CMK (cell line): ENCODE data around the gene ALDH3B2.
A peak's percentile ranks its signal among the peaks of the same experiment; 100 is the strongest.
"Not testable (repeated sequence)": the region's sequence is repeated elsewhere in the genome, so short reads cannot be mapped to it uniquely, and the experiment has no call there.

Source experiments
- DNase-seq: peaks from one replicate; pipeline ENCODE4 v3.0.0-alpha.2; 2010; ENCODE audit warnings: low read depth

Gene ALDH3B2

GRCh38 chr11:67629386-67630227, 44.8 kb downstream of the ALDH3B2 start, which contains the start of gene NUDT8:
TSS of gene NUDT8 (minus strand) at chr11:67629937. CDS start at chr11:67629911, 26 bp downstream.
- peak; percentile 67 for DNase-seq

GRCh38 chr11:67628710-67629385, 45.6 kb downstream of the ALDH3B2 start:
- no peak for DNase-seq

- DNase-seq, result no peak
Measured at GRCh38 chr11:67627812-67628624, 46.4 kb downstream of the ALDH3B2 start.

GRCh38 chr11:67627441-67627811, 47.0 kb downstream of the ALDH3B2 start:
- DNase-seq, result no peak

DNA sequence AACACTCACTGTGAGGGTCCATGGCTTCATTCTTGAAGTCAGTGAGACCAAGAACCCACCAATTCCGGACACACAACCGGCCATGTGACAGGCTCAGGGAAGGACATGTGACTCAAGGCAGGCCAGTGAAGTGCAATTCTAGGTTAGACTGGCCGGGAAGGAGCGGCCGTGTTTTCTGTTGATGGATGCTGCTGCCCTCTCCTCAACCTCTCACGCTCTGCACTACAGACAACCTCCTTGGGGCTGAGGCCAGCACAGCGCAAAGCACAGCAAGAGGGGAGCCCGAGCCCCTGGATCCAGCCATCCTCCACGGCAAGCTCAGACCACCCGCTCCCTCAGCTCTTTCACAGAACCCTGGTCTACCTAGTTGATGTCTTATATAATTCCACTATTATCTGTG, 47.5 kb downstream of the ALDH3B2 start:
- DNase-seq, result no peak

- not testable (repeated sequence) for DNase-seq
Measured at GRCh38 chr11:67626131-67626833, 48.1 kb downstream of the ALDH3B2 start.

DNA sequence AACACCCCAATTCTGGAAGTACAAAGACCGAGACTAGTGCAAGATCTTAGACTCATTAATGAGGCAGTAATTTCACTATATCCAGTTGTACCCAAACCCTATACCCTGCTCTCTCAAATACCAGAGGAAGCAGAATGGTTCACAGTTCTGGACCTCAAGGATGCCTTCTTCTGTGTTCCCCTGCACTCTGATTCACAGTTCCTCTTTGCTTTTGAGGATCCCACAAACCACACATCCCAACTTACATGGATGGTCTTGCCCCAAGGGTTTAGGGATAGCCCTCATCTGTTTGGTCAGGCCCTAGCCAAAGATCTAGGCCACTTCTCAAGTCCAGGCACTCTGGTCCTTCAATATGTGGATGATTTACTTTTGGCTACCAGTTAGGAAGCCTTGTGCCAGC, 50.6 kb downstream of the ALDH3B2 start:
- not testable (repeated sequence) for DNase-seq

DNA sequence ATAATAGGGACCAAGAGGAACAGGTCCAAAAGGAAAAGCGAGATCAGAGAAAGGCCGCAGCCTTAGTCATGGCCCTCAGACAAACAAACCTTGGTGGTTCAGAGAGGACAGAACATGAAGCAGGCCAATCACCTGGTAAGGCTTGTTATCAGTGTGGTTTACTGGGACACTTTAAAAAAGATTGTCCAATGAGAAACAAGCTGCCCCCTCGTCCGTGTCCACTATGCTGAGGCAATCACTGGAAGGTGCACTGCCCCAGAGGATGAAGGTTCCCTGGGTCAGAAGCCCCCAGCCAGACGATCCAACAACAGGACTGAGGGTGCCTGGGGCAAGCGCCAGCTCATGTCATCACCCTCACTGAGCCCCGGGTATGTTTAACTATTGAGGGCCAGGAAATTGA, 51.5 kb downstream of the ALDH3B2 start:
- DNase-seq, result not testable (repeated sequence)

GRCh38 chr11:67621928-67622327, 52.5 kb downstream of the ALDH3B2 start:
- not testable (repeated sequence) for DNase-seq

GRCh38 chr11:67620621-67621020, 53.8 kb downstream of the ALDH3B2 start:
- not testable (repeated sequence) for DNase-seq

- DNase-seq, result not testable (repeated sequence)
Measured at GRCh38 chr11:67619683-67620618, 54.5 kb downstream of the ALDH3B2 start.

- not testable (repeated sequence) for DNase-seq
Measured at GRCh38 chr11:67618901-67619659, 55.3 kb downstream of the ALDH3B2 start.

- DNase-seq, result no peak
Measured at GRCh38 chr11:67617243-67617953, 57.0 kb downstream of the ALDH3B2 start.

DNA sequence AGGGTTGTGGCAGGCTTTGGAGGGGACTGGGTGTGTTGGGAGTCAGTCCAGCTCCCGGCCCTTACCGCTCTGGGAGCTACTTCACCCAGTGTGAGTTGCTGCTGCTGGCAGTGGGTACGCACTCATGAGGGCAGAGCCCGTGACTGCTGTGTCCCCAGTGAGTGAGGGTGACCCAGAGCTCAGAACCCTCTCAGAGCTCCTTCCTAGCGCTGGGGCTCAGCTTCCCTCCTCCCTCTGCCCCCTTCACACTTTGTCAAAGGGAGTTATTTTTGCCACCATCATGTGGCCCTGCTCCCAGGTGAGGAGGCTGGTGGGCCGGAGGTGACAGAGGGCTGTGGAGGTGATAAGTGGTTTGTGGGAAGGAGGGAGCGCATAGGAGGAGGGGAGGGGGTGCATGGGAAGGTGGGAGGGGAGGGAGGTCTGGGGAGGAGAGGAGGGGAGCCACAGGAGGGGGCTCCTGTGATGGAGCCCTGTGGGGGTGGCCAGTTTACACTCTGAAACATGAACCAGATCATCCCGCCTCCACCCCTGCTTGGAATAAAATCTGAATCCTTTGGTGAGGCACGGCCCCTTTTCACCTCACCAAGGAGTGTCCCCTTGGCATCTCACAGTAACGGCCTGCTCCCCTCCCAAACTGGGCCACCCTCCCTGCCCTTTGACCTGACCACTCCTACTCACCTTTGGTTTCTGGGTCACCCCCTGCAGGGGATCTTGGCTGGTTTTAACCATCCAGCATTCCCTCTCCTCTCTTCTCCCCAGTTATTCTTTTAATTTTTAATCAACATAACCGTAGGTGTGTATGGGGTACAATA, 57.8 kb downstream of the ALDH3B2 start:
- no peak for DNase-seq

DNA sequence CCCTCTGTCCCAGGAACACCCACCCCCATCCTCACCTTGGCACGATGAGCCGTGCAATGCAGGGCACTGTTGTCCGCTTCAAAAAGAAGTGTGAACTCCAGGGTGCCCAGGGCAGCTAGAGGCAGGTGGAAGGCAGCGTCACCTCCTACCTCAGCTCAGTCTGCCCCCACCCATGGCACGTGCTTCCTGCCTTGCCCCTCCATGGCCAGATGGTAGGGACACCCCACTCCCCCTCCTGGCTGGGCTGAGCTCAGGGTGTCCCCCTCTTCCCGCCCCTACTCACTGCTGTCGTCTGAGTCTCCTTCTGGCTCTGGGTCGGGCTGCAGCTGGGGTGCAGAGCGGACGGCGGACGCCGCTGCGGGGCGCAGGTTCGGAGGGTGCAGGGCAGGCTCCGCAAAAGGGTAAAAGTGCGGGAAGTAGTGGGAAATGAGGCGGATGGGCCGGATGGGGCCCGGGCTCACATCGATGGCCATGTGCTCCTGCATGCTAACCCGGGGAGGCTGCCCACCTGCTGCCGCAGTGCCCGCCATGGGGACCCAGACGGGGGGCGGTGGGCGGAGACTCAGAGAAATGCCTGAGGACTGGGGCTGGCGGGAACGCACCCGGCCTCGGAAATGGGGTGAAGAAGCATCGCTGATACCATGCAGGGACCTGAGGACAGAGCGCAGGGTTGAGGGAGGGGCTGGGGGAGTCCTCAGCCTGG, 58.5 kb downstream of the ALDH3B2 start:
- no peak for DNase-seq

- DNase-seq, result no peak
Measured at GRCh38 chr11:67614730-67615714, 59.4 kb downstream of the ALDH3B2 start.
